ENCODE measurements around the gene UBE2E3.

DNA sequence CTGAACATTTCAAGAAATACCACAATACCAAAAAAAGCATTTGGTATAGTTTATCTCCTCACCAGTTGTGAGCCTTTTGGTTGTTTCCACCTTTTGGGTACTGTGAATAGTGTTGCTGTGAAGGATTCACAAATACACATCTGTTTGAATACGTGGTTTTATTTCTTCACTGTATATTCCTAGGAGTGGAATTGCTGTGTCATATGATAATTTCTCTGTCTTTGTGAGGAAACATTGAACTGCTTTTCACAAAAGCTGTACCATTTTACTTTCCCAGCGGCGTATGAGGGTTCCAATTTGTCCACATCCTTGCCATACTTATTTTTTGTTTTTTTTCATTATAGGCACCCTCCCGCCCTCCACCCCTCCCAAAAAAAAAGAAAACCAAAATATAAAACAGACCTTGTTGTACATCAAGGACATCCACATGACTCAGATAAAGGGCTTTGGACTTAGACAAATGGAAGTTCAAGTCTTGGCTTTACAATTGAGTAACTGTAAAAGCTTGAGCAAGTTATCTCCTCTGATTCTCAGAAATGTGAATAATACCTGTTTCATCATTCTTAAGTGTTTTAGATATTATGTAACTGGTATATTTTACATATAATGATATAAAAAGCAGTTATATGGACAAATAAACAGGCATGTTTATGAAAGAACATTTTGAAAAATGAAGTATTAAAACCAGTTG is 19.0 kb downstream of the UBE2E3 start:
- TF ChIP-seq PHF20 (CRISPR knock-in tag; IDR thresholded peaks at IDR 0.05) (no peak), ZNF781 (CRISPR knock-in tag; IDR thresholded peaks at IDR 0.05; ENCODE audit: borderline replicate concordance, not compliant biosample characterization) (no peak), FOXJ3 (CRISPR knock-in tag; IDR thresholded peaks at IDR 0.05; ENCODE audit: borderline replicate concordance) (no peak), TAF1 (CRISPR knock-in tag; IDR thresholded peaks at IDR 0.05) (no peak), ZNF660 (CRISPR knock-in tag; IDR thresholded peaks at IDR 0.05; ENCODE audit: borderline replicate concordance, low read depth) (no peak)
- TF ChIP-seq, protein P1, sequence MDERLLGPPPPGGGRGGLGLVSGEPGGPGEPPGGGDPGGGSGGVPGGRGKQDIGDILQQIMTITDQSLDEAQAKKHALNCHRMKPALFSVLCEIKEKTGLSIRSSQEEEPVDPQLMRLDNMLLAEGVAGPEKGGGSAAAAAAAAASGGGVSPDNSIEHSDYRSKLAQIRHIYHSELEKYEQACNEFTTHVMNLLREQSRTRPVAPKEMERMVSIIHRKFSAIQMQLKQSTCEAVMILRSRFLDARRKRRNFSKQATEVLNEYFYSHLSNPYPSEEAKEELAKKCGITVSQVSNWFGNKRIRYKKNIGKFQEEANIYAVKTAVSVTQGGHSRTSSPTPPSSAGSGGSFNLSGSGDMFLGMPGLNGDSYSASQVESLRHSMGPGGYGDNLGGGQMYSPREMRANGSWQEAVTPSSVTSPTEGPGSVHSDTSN (CRISPR knock-in tag; IDR thresholded peaks at IDR 0.05) = no peak
- TF ChIP-seq, protein P2, sequence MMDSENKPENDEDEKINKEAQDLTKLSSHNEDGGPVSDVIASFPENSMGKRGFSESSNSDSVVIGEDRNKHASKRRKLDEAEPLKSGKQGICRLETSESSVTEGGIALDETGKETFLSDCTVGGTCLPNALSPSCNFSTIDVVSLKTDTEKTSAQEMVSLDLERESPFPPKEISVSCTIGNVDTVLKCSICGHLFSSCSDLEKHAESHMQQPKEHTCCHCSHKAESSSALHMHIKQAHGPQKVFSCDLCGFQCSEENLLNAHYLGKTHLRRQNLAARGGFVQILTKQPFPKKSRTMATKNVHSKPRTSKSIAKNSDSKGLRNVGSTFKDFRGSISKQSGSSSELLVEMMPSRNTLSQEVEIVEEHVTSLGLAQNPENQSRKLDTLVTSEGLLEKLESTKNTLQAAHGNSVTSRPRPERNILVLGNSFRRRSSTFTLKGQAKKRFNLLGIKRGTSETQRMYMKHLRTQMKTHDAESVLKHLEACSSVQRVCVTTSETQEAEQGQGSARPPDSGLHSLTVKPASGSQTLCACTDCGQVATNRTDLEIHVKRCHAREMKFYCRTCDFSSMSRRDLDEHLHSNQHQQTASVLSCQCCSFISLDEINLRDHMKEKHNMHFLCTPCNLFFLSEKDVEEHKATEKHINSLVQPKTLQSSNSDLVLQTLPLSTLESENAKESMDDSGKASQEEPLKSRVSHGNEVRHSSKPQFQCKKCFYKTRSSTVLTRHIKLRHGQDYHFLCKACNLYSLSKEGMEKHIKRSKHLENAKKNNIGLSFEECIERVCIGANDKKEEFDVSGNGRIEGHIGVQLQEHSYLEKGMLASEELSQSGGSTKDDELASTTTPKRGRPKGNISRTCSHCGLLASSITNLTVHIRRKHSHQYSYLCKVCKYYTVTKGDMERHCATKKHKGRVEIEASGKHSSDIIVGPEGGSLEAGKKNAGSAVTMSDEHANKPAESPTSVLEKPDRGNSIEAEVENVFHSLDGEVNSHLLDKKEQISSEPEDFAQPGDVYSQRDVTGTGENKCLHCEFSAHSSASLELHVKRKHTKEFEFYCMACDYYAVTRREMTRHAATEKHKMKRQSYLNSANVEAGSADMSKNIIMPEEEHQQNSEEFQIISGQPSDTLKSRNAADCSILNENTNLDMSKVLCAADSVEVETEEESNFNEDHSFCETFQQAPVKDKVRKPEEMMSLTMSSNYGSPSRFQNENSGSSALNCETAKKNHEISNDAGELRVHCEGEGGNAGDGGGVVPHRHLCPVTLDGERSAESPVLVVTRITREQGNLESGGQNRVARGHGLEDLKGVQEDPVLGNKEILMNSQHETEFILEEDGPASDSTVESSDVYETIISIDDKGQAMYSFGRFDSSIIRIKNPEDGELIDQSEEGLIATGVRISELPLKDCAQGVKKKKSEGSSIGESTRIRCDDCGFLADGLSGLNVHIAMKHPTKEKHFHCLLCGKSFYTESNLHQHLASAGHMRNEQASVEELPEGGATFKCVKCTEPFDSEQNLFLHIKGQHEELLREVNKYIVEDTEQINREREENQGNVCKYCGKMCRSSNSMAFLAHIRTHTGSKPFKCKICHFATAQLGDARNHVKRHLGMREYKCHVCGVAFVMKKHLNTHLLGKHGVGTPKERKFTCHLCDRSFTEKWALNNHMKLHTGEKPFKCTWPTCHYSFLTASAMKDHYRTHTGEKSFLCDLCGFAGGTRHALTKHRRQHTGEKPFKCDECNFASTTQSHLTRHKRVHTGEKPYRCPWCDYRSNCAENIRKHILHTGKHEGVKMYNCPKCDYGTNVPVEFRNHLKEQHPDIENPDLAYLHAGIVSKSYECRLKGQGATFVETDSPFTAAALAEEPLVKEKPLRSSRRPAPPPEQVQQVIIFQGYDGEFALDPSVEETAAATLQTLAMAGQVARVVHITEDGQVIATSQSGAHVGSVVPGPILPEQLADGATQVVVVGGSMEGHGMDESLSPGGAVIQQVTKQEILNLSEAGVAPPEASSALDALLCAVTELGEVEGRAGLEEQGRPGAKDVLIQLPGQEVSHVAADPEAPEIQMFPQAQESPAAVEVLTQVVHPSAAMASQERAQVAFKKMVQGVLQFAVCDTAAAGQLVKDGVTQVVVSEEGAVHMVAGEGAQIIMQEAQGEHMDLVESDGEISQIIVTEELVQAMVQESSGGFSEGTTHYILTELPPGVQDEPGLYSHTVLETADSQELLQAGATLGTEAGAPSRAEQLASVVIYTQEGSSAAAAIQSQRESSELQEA (CRISPR knock-in tag; IDR thresholded peaks at IDR 0.05; ENCODE audit: not compliant biosample characterization) = no peak
- TF ChIP-seq, protein P3, sequence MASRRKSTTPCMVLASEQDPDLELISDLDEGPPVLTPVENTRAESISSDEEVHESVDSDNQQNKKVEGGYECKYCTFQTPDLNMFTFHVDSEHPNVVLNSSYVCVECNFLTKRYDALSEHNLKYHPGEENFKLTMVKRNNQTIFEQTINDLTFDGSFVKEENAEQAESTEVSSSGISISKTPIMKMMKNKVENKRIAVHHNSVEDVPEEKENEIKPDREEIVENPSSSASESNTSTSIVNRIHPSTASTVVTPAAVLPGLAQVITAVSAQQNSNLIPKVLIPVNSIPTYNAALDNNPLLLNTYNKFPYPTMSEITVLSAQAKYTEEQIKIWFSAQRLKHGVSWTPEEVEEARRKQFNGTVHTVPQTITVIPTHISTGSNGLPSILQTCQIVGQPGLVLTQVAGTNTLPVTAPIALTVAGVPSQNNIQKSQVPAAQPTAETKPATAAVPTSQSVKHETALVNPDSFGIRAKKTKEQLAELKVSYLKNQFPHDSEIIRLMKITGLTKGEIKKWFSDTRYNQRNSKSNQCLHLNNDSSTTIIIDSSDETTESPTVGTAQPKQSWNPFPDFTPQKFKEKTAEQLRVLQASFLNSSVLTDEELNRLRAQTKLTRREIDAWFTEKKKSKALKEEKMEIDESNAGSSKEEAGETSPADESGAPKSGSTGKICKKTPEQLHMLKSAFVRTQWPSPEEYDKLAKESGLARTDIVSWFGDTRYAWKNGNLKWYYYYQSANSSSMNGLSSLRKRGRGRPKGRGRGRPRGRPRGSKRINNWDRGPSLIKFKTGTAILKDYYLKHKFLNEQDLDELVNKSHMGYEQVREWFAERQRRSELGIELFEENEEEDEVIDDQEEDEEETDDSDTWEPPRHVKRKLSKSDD (CRISPR knock-in tag; IDR thresholded peaks at IDR 0.05; ENCODE audit: low read depth) = no peak
